Measurements from ENCODE around the gene ZNF652.

ZNF652 gene

GRCh38 chr17:49358641-49359247 lies 3.3 kb downstream of the ZNF652 start:
- peak; percentile 12 for DNase-seq (ENCODE audit: low spot score)

DNA sequence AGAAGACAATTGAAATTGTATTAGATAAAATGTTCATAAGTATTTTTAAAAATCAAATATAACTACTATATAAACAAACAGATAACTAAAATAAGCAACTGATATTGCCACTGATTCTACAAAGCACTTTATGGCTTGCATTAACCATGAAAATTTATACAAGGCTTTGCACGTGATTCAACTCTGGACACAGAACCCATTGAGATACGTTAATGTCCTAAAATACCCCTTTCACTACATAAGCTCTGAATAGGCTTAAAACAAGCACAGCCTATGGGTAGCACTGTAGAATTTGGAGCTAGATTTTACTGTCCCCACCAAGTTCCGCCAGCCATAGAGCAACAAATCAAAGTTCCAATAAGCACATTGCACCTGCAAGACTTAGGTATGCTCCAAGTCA lies 4.5 kb downstream of the ZNF652 start:
- no peak for DNase-seq (ENCODE audit: low spot score)

DNA sequence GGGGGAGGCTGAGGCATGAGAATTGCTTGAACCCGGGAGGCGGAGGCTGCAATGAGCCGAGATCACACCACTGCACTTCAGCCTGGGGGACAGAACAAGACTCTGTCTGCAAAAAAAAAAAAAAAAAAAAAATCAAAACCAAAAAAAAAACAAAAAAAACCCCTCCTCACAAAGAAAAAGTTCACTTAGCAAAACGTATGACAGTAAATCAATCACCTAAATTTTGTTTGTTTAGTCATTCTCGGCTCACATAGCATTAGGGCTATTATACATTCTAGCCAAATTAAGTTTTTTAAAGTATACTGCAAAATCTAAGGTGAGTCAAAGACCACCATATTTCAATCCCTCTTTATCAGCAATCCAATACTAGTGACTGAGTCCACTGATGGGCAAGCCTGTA lies 5.7 kb downstream of the ZNF652 start:
- no peak for DNase-seq (ENCODE audit: low spot score)

- DNase-seq (ENCODE audit: low spot score), result no peak
These were observed 8.4 kb downstream of the ZNF652 start for GRCh38 chr17:49353607-49354006.

DNA sequence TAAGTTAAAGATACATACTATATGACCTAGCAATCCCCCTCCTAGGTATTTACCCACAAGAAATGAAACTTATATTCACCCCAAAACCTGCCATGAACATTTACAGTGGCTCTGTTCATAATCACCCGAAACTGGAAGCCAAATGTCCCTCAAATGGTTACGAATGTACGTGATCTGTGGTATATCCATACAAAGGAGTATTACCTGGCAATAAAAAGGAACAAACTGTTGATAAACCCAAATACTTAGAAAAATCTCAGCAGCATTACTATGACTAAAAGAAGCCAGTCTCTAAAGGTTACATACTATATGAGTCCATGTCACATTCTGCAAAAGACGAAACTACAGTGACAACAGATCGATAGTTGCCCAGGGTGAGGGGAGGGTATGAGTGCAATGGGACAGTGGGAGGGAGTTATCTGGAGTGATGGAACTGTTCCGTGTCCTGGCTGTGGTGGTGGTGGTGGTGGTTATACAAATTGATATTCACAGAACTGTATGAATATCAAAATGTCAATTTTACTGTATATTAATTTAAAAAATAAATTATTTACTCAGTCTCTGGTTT lies 9.4 kb downstream of the ZNF652 start:
- no peak for DNase-seq (ENCODE audit: low spot score)

DNA sequence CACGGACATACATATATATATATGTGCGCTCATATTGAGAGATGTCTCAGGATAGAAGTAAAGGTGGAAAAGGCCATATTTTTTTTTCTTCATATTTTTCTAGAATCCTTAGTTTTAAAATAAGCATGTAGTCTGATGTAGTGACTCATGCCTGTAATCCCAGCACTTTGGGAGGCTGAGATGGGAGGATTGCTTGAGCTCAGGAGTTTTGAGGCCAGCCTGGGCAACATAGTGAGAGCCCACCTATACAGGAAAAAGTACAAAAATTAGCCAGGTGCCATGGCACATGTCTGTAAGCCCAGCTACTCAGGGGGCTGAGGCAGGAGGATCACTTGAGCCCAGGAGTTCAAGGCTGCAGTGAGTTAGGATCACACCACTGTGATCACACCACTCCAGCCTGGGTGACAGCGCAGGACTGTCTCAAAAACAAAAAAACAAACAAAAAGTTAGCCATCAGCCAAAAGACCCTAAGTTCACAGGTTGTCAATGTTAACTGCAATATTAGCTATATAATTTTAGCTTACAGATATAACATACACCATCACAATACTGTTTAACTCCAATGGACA lies 10.4 kb downstream of the ZNF652 start:
- no peak for DNase-seq (ENCODE audit: low spot score)

DNA sequence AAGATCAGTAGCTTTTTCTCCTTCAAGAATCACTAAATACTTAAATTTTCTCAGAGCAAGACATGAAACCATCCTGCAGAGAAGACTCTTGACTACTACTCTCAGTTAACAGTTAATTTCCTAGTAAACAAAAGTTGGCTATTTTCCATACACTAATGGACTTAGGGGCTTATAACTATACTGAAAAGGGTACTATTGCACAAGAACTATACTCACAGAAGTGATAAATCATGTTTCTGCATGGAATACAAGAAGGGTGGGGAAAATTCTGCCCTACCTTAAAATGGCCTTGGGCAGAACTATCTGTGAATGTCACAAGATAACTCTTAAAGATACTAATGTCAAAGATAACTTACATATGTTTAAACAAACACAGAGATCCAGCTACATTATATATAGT lies 12.5 kb downstream of the ZNF652 start:
- DNase-seq (ENCODE audit: low spot score), result no peak

GRCh38 chr17:49344914-49345313 lies 17.1 kb downstream of the ZNF652 start:
- DNase-seq (ENCODE audit: low spot score), result no peak

- DNase-seq (ENCODE audit: low spot score), result peak; percentile 45
These were observed 18.8 kb downstream of the ZNF652 start for GRCh38 chr17:49343273-49343672.

GRCh38 chr17:49342575-49342936 lies 19.5 kb downstream of the ZNF652 start:
- DNase-seq (ENCODE audit: low spot score), result no peak

- DNase-seq (ENCODE audit: low spot score), result no peak
These were observed 20.7 kb downstream of the ZNF652 start for GRCh38 chr17:49341356-49341755.

GRCh38 chr17:49339354-49339753 lies 22.7 kb downstream of the ZNF652 start:
- no peak for DNase-seq (ENCODE audit: low spot score)

DNA sequence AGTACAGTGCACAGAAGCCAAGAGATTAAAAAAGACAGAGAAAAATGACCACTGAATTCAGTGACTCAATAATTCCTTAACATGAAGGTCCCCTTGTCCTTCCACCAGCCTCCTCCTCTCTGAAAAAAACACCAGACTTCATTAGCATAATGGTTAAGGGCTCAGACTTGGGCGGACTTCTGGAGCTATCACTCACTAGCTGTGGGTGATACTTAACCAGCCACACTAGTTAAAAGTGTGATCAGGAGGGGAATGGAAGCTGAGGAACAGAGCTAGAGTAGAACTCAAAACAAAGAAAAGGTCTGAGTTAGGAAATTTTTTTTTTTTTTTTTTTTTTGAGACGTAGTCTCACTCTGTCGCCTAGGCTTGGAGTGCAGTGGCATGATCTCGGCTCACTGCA lies 23.2 kb downstream of the ZNF652 start:
- no peak for DNase-seq (ENCODE audit: low spot score)

GRCh38 chr17:49337884-49338283 lies 24.2 kb downstream of the ZNF652 start:
- no peak for DNase-seq (ENCODE audit: low spot score)

GRCh38 chr17:49334744-49335512 lies 27.1 kb downstream of the ZNF652 start:
- no peak for DNase-seq (ENCODE audit: low spot score)

- DNase-seq (ENCODE audit: low spot score), result no peak
These were observed 28.2 kb downstream of the ZNF652 start for GRCh38 chr17:49333804-49334203.

- no peak for DNase-seq (ENCODE audit: low spot score)
These were observed 33.9 kb downstream of the ZNF652 start for GRCh38 chr17:49327835-49328784.

DNA sequence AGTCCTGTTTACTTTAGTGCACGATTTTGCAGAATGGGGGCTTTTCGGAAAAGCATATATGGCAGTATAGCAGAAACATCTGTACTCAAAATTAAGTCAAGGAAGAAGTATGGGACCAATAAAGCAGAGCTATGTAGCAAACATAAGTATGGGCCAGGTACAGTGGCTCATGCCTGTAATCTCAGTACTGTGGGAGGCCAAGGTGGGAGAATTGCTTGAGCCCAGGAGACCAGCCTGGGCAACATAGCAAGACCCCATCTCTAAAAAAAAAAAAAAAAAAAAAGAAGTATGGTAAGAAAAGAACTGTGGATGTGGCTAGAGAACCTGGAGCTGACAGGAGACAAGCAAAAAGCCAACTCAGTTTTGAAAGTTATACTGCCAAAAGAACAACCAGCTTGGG lies 36.1 kb downstream of the ZNF652 start:
- DNase-seq (ENCODE audit: low spot score), result no peak

GRCh38 chr17:49318435-49318965 lies 43.5 kb downstream of the ZNF652 start:
- no peak for DNase-seq (ENCODE audit: low spot score)

DNA sequence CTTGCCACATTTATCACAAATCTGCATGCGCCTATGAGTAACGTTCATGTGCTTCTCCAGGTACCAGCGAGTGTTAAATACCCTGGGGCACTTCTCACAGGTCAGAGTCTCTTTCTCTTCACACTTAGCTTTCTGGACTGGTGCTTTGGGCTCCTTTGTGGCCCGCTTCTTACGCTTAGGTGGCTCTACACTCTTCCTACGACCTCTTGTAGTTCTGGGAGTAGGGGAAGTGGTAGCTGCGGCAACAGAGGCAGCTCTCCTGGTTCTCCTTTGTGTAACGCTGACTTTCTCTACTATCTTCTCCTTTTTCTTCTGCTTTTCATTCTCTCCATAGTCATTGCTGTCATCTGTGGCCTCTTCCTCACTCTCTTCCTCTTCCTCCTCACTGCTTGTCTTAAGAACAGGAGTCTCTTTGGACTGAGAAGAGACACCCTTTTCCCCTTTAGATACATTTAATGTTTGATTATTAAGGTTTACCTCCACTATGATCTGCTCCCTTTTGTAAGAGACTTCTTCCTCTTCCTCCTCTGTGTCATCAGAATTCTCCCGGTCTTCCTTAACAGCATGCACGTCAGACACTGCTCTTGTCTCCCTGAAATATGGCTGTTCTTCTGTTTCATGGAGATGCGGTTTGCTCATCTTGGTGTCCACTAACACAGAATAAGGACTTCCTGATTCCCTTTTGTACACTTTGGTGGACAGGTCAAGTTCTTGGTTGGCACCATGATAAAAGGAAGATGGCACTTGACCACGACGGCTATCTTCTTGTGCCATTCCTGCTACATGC lies 45.0 kb downstream of the ZNF652 start:
- DNase-seq (ENCODE audit: low spot score), result no peak

DNA sequence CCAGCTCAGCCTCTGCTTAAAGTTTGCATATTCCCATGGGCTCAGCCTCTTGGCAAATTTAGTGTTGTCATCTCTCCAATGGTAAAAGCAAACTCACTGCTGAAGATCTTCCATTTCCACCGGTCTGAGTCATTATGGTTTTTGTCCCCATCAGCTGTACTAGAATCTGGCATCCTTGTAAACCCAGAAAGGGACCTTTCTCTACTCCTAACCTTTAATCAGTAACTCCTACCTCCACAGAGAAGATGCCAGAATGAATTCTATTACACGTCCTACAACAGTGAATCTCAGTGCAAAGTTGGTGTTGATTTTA lies 45.8 kb downstream of the ZNF652 start:
- DNase-seq (ENCODE audit: low spot score), result peak; percentile 10
